B cell (primary cell): ENCODE results near the gene FAM53A. TPM values are rescaled to one million over a fixed set of nuclear protein-coding genes. Genes with fewer than 3 reads are reported as not detected.

ENCODE experiments used
- ATAC-seq: fragments of 200-7000 bp; cut with Tn5 transposase; one replicate; pipeline ENCODE4 v1.10.0; 2021; ENCODE audit warnings: low read depth, mild to moderate bottlenecking, moderate number of reproducible peaks, moderate library complexity
- CTCF ChIA-PET: fragments of 350-600 bp; sonication (Branson Sonifier 250); formaldehyde crosslinking; loops from one replicate; lab custom pipeline; 2021; ENCODE audit warnings: antibody characterized with exemption, inconsistent platforms; lab: Charles Lee
- POLR2A ChIA-PET: fragments of 350-600 bp; sonication (Branson Sonifier 250); formaldehyde crosslinking; loops from one replicate; lab custom pipeline; 2021; ENCODE audit warnings: antibody characterized with exemption; lab: Charles Lee
- DNase-seq: peaks from one replicate; pipeline ENCODE4 v3.0.0; 2013
- H2AFZ ChIP-seq: 2 replicates; pipeline ENCODE4 v1.6.1; 2012; ENCODE audit warnings: mild to moderate bottlenecking, low read depth, low read length; ENCODE audit not compliant: insufficient read depth, poor library complexity, severe bottlenecking
- H3K27ac ChIP-seq, 2 donors: 1 replicate in 1 of 2; 2 replicates in 1 of 2; pipeline ENCODE4 v1.5.1; 2012 to 2013; ENCODE audit warnings: low read length in 2 of 2, mild to moderate bottlenecking in 2 of 2, moderate library complexity in 1 of 2
- H3K27me3 ChIP-seq, 4 experiments: fragments of 200-600 bp in 1 of 4; sonication (generic) in 1 of 4; replicated peaks in 1 of 4; 1 replicate in 2 of 4; 2 replicates in 2 of 4; pipeline versions ENCODE4 v1.6.1 to v1.7.0; 2013 to 2016; ENCODE audit warnings: low read length in 3 of 4, mild to moderate bottlenecking in 2 of 4, mixed read lengths in 1 of 4, moderate library complexity in 1 of 4; ENCODE audit not compliant: insufficient read depth in 4 of 4, control insufficient read depth in 3 of 4; ENCODE audit errors: control extremely low read depth in 1 of 4
- H3K36me3 ChIP-seq, 2 experiments: replicated peaks in 1 of 2; 1 replicate in 1 of 2; 2 replicates in 1 of 2; pipeline versions ENCODE4 v1.6.1 to v1.7.1; 2013; ENCODE audit warnings: low read length in 1 of 2; ENCODE audit not compliant: insufficient read depth in 2 of 2, control insufficient read depth in 1 of 2; ENCODE audit errors: control extremely low read depth in 1 of 2, extremely low read depth in 1 of 2
- H3K4me1 ChIP-seq, 2 donors: fragments of 200-600 bp in 1 of 2; sonication (generic) in 1 of 2; 1 replicate in 1 of 2; 2 replicates in 1 of 2; pipeline versions ENCODE4 v1.5.1 to v1.6.1; 2013 to 2017; ENCODE audit warnings: low read length in 2 of 2; ENCODE audit not compliant: control insufficient read depth in 2 of 2, insufficient read depth in 2 of 2
- H3K4me2 ChIP-seq: replicated peaks from 2 replicates; pipeline ENCODE3; 2012; ENCODE audit warnings: mild to moderate bottlenecking, low read depth, low read length; ENCODE audit not compliant: poor library complexity, severe bottlenecking
- H3K4me3 ChIP-seq, 5 experiments: fragments of 200-600 bp in 1 of 5; sonication (generic) in 1 of 5; 1 replicate in 3 of 5; 2 replicates in 2 of 5; pipeline versions ENCODE4 v1.5.1 to v1.7.0; 2011 to 2016; ENCODE audit warnings: low read length in 4 of 5, mild to moderate bottlenecking in 4 of 5, low read depth in 2 of 5, control low read depth in 1 of 5, moderate library complexity in 1 of 5; ENCODE audit not compliant: insufficient read depth in 1 of 5; ENCODE audit errors: control extremely low read depth in 1 of 5, extremely low read depth in 1 of 5
- H3K79me2 ChIP-seq: fragments of 200-600 bp; sonication (generic); one replicate; pipeline ENCODE4 v1.6.0; 2016; ENCODE audit warnings: low read length; ENCODE audit not compliant: control insufficient read depth, insufficient read depth
- H3K9ac ChIP-seq: fragments of 200-600 bp; sonication (generic); 2 replicates; pipeline ENCODE4 v1.6.1; 2017; ENCODE audit warnings: mild to moderate bottlenecking, low read length, moderate library complexity
- H3K9me3 ChIP-seq, 3 donors: one replicate each; pipeline versions ENCODE4 v1.6.1 to v1.7.1; 2013; ENCODE audit warnings: low read length in 2 of 3; ENCODE audit not compliant: control insufficient read depth in 2 of 3, insufficient read depth in 1 of 3; ENCODE audit errors: control extremely low read depth in 1 of 3
- H4K20me1 ChIP-seq: 2 replicates; pipeline ENCODE4 v1.6.0; 2012; ENCODE audit warnings: mild to moderate bottlenecking, low read length; ENCODE audit not compliant: insufficient read depth, control insufficient read depth, poor library complexity, severe bottlenecking
- H3K27ac Mint-ChIP-seq: one replicate; pipeline ENCODE4 v1.8.0; 2021; ENCODE audit warnings: mixed read lengths
- H3K27me3 Mint-ChIP-seq: one replicate; pipeline ENCODE4 v1.8.0; 2021; ENCODE audit warnings: mixed read lengths
- H3K4me1 Mint-ChIP-seq: one replicate; pipeline ENCODE4 v1.8.0; 2021; ENCODE audit warnings: mixed read lengths
- H3K4me3 Mint-ChIP-seq: one replicate; pipeline ENCODE4 v1.8.0; 2021; ENCODE audit warnings: mixed read lengths
- H3K9me3 Mint-ChIP-seq: one replicate; pipeline ENCODE4 v1.8.0; 2022; ENCODE audit warnings: mixed read lengths; ENCODE audit not compliant: insufficient read depth
- EZH2 ChIP-seq: IDR thresholded peaks from 2 replicates; pipeline ENCODE4 v1.6.1; 2012; ENCODE audit warnings: borderline replicate concordance, low read depth, mild to moderate bottlenecking, moderate library complexity, low read length; ENCODE audit not compliant: insufficient read depth, poor library complexity, severe bottlenecking
- WGBS: methylation state at CpG from one replicate; pipeline ENCODE4 v1.1.5; 2013; ENCODE audit warnings: missing lambda C conversion rate; ENCODE audit not compliant: insufficient coverage; 5-methylcytosine and 5-hydroxymethylcytosine counted together
- intact Hi-C: fragments of 100-400 bp; cut with micrococcal nuclease; formaldehyde crosslinking; loops from one replicate; pipeline ENCODE4 v1.10.0; 2022
- polyA plus RNA-seq: library from polyadenylated mRNA; depleted of rRNA; stranded (reverse); fragments of >200 nt; gene quantifications from 2 replicates; pipeline ENCODE4 v1.2.3, GENCODE V29; 2012
- total RNA-seq, 2 donors: library from RNA; stranded (reverse); fragments of 120-200 nt in 1 of 2; gene quantifications; 1 replicate in 1 of 2; 2 replicates in 1 of 2; pipeline versions ENCODE4 v1.2.3 to v1.2.4, GENCODE V29; 2013 to 2022
- TF ChIP-seq, protein P1 (sequence below): fragments of 200-600 bp; IDR thresholded peaks from one replicate; pipeline ENCODE4 v1.8.0; 2022; ENCODE audit warnings: antibody characterized with exemption, mild to moderate bottlenecking

Gene FAM53A
- total and polyA plus RNA-seq, 2 donors (not counting 1 experiment from before 2014, with no cell fraction given), result 2.2 to 4.2 TPM

GRCh38 chr4:1714303-1715001 is 30.3 kb upstream of the FAM53A start:
- no peak for TF ChIP-seq EZH2
- TF ChIP-seq, protein P1, sequence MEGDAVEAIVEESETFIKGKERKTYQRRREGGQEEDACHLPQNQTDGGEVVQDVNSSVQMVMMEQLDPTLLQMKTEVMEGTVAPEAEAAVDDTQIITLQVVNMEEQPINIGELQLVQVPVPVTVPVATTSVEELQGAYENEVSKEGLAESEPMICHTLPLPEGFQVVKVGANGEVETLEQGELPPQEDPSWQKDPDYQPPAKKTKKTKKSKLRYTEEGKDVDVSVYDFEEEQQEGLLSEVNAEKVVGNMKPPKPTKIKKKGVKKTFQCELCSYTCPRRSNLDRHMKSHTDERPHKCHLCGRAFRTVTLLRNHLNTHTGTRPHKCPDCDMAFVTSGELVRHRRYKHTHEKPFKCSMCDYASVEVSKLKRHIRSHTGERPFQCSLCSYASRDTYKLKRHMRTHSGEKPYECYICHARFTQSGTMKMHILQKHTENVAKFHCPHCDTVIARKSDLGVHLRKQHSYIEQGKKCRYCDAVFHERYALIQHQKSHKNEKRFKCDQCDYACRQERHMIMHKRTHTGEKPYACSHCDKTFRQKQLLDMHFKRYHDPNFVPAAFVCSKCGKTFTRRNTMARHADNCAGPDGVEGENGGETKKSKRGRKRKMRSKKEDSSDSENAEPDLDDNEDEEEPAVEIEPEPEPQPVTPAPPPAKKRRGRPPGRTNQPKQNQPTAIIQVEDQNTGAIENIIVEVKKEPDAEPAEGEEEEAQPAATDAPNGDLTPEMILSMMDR, result no peak
- H3K36me3 ChIP-seq, result peaks cover 0 to 20% of the 10 kb centered on the region in 2 experiments
- peaks cover 61% of the 10 kb centered on the region for H4K20me1 ChIP-seq
- peak overlapping the region in 1 of 5 experiments; percentile 11 for H3K4me3 ChIP-seq
- intact Hi-C loops, result loop anchor here (5.0 kb wide), 1 partner anchor 753 kb away; the partner anchor contains the start of gene RNF4
- DNase-seq (peak; percentile 27), ATAC-seq (no peak)
- Mint-ChIP-seq H3K9me3 (no peaks in the 10 kb centered on the region), H3K27ac (peak overlapping the region; percentile 90), H3K4me1 (peaks cover 67% of the 10 kb centered on the region), H3K4me3 (peak overlapping the region; percentile 91), H3K27me3 (no peaks in the 10 kb centered on the region)
- POLR2A ChIA-PET, result interaction anchor here (3.8 kb wide), 1 partner anchor 8 kb away, joined by 61 read pairs; the partner anchor contains the start of genes TACC3 and TMEM129
- H3K79me2 ChIP-seq, result peaks cover 66% of the 10 kb centered on the region
- H3K4me1 ChIP-seq, result peaks cover 53 to 79% of the 10 kb centered on the region in 2 donors
- H3K9ac ChIP-seq, result peak overlapping the region; percentile 13
- H3K9me3 ChIP-seq, result peaks cover 0 to 6% (median 0%) of the 10 kb centered on the region in 3 donors
- peak overlapping the region; percentile 82 to 99 for H3K27ac ChIP-seq
- H3K27me3 ChIP-seq, result no peaks in the 10 kb centered on the region
- CTCF ChIA-PET, result interaction anchor here (6.1 kb wide), 1 partner anchor 21 kb away, joined by 75 read pairs; no protein-coding TSS in a partner anchor
- H2AFZ ChIP-seq, result no peak overlapping the region
- H3K4me2 ChIP-seq, result peak overlapping the region; percentile 97
- WGBS, result 68% methylated on average over 7 of the region's 9 CpGs
